ENCODE data around the gene NUCB1. TPM values are rescaled to one million over a fixed set of nuclear protein-coding genes. Genes with fewer than 3 reads are reported as not detected.

Gene NUCB1
- total and polyA plus RNA-seq, 4 donors, result 186 to 775 (median 238) TPM

DNA sequence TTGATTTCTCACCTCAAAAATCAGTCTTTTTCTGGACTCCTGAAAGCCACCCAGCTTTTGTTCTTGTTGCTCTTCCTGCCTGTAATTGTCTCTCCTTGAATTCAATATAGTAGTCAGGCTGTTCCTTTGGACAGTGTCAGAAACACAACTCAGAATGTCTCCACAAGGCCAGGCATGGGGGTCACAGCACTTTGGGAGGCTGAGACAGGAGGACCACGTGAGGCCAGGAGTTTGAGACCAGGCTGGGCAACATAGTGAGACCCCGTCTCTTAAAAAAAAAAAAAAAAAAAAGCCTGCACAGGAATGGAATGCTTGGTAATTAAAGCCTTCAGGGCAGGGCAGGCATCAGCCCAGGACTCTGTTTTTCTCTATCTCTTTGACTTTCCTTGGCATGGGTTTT lies 45.7 kb downstream of the NUCB1 start:
- no peak overlapping the region for H3K27ac ChIP-seq (ENCODE audit: low read depth in 1 of 2, low read length in 2 of 2)
- no peaks in the 10 kb centered on the region for H3K27me3 ChIP-seq (ENCODE audit: control insufficient read depth in 4 of 4, insufficient read depth in 4 of 4, low read length in 3 of 4)
- H3K9ac ChIP-seq (ENCODE audit: low read depth in 1 of 2, low read length in 2 of 2), result no peak overlapping the region
- no peak overlapping the region for H3K4me3 ChIP-seq (ENCODE audit: low read depth in 1 of 3, low read length in 3 of 3)
- no peaks in the 10 kb centered on the region for H3K9me3 ChIP-seq (ENCODE audit: control insufficient read depth in 4 of 4, low read length in 3 of 4)
- TF ChIP-seq RXRA (IDR thresholded peaks at IDR 0.05) (no peak), EGR1 (IDR thresholded peaks at IDR 0.05; ENCODE audit: low read depth in 2 of 2) (no peak), HNF4A (conservative IDR thresholded peaks at IDR 0.05) (no peak), HNF4G (IDR thresholded peaks at IDR 0.05) (no peak), GABPA (IDR thresholded peaks at IDR 0.05 in 1 of 2, conservative IDR thresholded peaks at IDR 0.05 in 1 of 2) (no peak), YY1 (IDR thresholded peaks at IDR 0.05) (no peak), SP1 (IDR thresholded peaks at IDR 0.05) (no peak), TAF1 (conservative IDR thresholded peaks at IDR 0.05) (no peak), FOXA2 (IDR thresholded peaks at IDR 0.05) (no peak), RAD21 (IDR thresholded peaks at IDR 0.05) (no peak), NR2F2 (IDR thresholded peaks at IDR 0.05) (no peak), JUND (IDR thresholded peaks at IDR 0.05) (no peak), FOXA1 (IDR thresholded peaks at IDR 0.05) (no peak)
- TF ChIP-seq, protein P1, sequence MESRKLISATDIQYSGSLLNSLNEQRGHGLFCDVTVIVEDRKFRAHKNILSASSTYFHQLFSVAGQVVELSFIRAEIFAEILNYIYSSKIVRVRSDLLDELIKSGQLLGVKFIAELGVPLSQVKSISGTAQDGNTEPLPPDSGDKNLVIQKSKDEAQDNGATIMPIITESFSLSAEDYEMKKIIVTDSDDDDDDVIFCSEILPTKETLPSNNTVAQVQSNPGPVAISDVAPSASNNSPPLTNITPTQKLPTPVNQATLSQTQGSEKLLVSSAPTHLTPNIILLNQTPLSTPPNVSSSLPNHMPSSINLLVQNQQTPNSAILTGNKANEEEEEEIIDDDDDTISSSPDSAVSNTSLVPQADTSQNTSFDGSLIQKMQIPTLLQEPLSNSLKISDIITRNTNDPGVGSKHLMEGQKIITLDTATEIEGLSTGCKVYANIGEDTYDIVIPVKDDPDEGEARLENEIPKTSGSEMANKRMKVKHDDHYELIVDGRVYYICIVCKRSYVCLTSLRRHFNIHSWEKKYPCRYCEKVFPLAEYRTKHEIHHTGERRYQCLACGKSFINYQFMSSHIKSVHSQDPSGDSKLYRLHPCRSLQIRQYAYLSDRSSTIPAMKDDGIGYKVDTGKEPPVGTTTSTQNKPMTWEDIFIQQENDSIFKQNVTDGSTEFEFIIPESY (IDR thresholded peaks at IDR 0.05), result no peak
- TF ChIP-seq, protein P2, sequence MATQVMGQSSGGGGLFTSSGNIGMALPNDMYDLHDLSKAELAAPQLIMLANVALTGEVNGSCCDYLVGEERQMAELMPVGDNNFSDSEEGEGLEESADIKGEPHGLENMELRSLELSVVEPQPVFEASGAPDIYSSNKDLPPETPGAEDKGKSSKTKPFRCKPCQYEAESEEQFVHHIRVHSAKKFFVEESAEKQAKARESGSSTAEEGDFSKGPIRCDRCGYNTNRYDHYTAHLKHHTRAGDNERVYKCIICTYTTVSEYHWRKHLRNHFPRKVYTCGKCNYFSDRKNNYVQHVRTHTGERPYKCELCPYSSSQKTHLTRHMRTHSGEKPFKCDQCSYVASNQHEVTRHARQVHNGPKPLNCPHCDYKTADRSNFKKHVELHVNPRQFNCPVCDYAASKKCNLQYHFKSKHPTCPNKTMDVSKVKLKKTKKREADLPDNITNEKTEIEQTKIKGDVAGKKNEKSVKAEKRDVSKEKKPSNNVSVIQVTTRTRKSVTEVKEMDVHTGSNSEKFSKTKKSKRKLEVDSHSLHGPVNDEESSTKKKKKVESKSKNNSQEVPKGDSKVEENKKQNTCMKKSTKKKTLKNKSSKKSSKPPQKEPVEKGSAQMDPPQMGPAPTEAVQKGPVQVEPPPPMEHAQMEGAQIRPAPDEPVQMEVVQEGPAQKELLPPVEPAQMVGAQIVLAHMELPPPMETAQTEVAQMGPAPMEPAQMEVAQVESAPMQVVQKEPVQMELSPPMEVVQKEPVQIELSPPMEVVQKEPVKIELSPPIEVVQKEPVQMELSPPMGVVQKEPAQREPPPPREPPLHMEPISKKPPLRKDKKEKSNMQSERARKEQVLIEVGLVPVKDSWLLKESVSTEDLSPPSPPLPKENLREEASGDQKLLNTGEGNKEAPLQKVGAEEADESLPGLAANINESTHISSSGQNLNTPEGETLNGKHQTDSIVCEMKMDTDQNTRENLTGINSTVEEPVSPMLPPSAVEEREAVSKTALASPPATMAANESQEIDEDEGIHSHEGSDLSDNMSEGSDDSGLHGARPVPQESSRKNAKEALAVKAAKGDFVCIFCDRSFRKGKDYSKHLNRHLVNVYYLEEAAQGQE (IDR thresholded peaks at IDR 0.05), result no peak
- TF ChIP-seq, protein P3, sequence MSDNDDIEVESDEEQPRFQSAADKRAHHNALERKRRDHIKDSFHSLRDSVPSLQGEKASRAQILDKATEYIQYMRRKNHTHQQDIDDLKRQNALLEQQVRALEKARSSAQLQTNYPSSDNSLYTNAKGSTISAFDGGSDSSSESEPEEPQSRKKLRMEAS (IDR thresholded peaks at IDR 0.05), result no peak
- TF ChIP-seq, protein P4, sequence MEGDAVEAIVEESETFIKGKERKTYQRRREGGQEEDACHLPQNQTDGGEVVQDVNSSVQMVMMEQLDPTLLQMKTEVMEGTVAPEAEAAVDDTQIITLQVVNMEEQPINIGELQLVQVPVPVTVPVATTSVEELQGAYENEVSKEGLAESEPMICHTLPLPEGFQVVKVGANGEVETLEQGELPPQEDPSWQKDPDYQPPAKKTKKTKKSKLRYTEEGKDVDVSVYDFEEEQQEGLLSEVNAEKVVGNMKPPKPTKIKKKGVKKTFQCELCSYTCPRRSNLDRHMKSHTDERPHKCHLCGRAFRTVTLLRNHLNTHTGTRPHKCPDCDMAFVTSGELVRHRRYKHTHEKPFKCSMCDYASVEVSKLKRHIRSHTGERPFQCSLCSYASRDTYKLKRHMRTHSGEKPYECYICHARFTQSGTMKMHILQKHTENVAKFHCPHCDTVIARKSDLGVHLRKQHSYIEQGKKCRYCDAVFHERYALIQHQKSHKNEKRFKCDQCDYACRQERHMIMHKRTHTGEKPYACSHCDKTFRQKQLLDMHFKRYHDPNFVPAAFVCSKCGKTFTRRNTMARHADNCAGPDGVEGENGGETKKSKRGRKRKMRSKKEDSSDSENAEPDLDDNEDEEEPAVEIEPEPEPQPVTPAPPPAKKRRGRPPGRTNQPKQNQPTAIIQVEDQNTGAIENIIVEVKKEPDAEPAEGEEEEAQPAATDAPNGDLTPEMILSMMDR (IDR thresholded peaks at IDR 0.05; ENCODE audit: low read depth, low read length, missing input control), result no peak
- TF ChIP-seq, protein P5, sequence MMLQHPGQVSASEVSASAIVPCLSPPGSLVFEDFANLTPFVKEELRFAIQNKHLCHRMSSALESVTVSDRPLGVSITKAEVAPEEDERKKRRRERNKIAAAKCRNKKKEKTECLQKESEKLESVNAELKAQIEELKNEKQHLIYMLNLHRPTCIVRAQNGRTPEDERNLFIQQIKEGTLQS (IDR thresholded peaks at IDR 0.05), result no peak
- no peak for DNase-seq (ENCODE audit: low spot score)
- no peaks in the 10 kb centered on the region for H3K4me1 ChIP-seq (ENCODE audit: control insufficient read depth in 4 of 4, insufficient read depth in 4 of 4, low read length in 3 of 4)
- H3K36me3 ChIP-seq (ENCODE audit: control insufficient read depth in 4 of 4, insufficient read depth in 3 of 4, low read depth in 1 of 4, low read length in 3 of 4), result no peaks in the 10 kb centered on the region
- WGBS, result 93% methylated on average over 2 of the region's 2 CpGs
